NCI-H526 treated with DMSO at 0.1 percent for 48 hours (cell line): ENCODE data around the gene TNFSF10.

Experiments used
- DNase-seq: peaks from one replicate; lab custom pipeline; 2025; lab: John Stamatoyannopoulos, UW

The TNFSF10 gene

GRCh38 chr3:172516318-172517214 is 6.7 kb downstream of the TNFSF10 start:
- DNase-seq, result no peak

DNA sequence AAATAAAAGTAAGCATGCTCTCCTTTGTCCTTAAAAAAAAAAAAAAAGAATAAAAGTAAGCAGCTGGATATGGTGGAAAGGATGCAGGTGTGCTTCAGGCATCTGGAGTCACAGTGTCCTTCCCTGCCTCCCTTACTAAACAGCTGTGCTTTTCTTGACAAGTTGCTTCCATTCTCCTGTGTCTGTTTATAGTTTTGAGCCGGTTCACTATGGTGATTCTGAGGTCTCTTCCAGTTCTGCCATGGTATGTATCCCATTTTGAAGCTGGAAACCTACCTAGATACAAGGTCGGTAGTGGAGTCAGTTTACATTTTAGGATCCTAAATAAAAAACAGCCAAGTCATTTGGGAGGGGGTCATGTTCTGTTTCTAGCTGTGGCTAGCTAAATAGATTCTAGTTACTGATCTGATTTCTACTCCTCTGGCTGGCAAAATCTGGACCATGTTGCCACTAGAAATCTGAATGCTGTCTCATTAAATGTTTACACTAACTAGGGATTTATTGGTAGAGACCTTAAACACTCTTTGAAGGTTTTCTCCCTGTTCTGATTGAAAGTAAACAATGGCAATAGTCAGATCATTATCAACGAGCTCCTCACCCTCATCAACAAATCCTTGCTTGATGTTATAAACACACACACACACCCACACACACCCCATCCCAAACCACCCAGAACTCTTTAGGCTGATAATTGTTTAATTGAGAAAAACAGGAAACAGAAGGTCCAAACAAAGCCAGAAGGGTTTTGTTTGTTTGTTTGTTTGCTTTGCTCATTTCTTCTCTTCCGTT is 7.9 kb downstream of the TNFSF10 start:
- DNase-seq, result no peak

DNA sequence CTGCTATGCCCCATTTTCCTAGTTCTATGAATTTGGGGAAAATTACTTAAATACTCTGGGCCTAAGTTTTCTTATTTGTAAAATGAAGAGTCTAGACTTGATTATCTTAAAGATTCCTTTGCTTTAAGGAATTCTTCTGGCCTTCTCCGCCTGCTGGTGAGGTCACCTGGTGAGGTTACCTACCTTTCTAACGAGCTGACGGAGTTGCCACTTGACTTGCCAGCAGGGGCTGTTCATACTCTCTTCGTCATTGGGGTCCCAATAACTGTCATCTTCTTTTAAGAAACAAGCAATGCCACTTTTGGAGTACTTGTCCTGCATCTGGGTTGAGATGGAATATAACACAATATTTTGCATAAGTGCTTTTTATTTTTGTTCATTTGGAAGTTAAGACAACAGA is 8.6 kb downstream of the TNFSF10 start:
- DNase-seq, result no peak

- no peak for DNase-seq
Measured at GRCh38 chr3:172513488-172513887, 9.7 kb downstream of the TNFSF10 start.

DNA sequence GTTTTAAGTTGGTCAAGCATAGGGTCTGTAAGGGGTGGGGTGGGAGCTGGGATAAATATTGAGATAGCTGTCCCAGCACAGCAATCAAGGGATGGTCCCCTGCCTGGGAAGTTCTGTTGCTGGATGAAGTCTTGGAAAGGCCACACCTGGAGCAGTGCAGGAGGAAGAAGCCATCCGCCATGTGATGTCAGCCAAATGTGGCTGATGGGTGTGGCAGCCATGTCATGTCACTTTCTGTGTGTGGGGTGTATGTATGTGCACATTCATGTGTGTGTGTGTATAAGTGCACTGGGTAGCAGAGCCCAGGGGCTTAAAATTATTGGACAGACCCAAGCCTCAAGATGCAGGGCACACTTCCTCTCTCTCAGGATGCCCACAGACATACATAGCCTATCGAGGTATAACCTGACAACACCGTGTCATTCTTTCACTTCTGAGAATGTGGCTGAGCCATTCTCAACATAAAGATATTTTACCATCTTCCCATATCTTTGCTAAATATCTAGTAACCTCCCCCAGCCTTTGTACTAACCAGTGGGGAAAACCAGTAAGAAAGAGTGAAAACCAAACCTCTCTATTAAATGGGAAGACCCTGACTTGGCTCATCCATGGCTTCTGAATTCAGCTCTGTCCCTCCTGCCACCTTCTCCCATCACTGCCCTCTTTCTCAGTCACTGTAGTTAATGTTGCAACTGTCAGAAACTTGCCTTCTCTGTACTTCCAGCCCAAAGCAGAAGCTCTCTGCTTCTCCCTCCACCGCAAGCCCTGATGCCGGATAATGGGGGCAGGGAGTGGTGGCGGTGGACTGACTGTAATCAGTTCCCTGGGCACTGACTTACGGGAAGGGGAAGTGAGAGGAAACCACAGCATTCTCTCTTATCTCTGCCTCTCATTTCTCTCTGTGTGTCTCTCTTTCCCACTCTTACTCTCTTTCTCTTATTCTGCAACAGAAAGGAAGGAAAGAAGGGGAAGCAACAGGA is 11.2 kb downstream of the TNFSF10 start:
- DNase-seq, result no peak

DNA sequence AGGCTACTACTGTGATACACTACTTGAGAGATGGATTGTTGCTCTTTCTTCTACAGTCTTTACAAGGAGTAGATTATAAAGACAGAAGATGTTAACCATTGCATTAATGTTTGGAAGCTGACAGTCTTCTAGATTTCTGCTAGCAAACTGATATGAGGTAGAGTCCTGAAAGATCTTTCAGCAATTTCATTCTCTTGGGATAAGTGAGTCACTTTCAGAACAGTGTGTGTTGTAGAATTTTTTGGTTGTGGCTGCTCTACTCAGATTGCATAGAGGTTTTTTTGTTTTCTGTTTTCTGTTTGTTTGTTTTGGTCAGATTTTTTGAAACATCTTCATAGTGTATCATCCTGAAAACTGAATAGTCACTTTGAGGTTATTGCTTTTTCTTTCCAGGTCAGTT is 17.1 kb downstream of the TNFSF10 start:
- no peak for DNase-seq

DNA sequence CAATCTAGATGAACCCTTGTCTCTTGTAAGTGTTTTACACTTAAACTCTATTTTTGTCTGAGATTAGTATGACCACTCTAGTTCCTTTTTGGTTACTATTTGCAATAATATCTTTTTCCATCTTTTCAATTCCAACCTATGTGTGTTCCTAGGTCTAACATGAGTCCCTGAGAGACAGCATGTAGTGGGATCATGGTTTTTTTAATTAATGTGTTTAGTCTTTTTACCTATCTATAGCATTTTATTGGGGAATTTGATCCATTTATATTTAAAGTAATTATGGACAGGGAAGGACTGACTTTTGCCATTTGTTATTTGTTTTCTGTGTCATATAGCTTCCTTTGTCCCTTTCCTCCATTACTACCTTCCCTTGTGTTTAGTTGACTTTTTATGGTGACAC is 21.7 kb downstream of the TNFSF10 start:
- DNase-seq, result no peak

- peak; percentile 24 for DNase-seq
Measured at GRCh38 chr3:172490198-172490669, 33.0 kb downstream of the TNFSF10 start.

- DNase-seq, result no peak
Measured at GRCh38 chr3:172478116-172478515, 45.1 kb downstream of the TNFSF10 start.

- DNase-seq, result no peak
Measured at GRCh38 chr3:172476347-172476746, 46.9 kb downstream of the TNFSF10 start.

GRCh38 chr3:172475703-172476102 is 47.5 kb downstream of the TNFSF10 start:
- DNase-seq, result no peak

GRCh38 chr3:172471903-172472302 is 51.3 kb downstream of the TNFSF10 start:
- no peak for DNase-seq

DNA sequence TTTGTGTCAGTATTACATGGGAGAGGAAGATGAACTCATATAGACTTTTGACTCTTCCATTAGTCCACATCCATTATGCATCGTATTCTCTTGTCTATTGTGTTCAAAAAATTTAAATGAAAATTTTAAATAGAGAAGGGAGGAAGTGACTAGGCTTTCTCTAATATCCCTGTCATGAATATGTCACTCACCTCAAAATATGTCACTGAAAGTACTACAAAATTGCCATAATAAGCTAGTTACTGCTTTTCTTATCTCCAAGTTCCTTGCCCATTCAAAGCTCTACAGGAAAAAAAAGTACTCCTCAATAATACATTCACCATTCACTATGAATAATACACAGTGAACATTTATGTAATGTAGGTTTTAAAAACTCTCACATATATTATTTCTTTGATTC is 52.6 kb downstream of the TNFSF10 start:
- DNase-seq, result no peak

- DNase-seq, result no peak
Measured at GRCh38 chr3:172467170-172467824, 55.9 kb downstream of the TNFSF10 start.

- DNase-seq, result no peak
Measured at GRCh38 chr3:172466553-172467130, 56.6 kb downstream of the TNFSF10 start.

- DNase-seq, result no peak
Measured at GRCh38 chr3:172465281-172465680, 57.9 kb downstream of the TNFSF10 start.

- no peak for DNase-seq
Measured at GRCh38 chr3:172464306-172464705, 58.9 kb downstream of the TNFSF10 start.

GRCh38 chr3:172461530-172462138 is 61.6 kb downstream of the TNFSF10 start:
- peak; percentile 29 for DNase-seq

- no peak for DNase-seq
Measured at GRCh38 chr3:172456404-172456803, 66.8 kb downstream of the TNFSF10 start.
